BE2C (cell line): ENCODE results near the gene PDGFA.

Experiments used
- DNase-seq: peaks from one replicate; pipeline ENCODE4 v3.0.0-alpha.2; 2020
- H3K27me3 ChIP-seq: fragments of 250-450 bp; sonication (Bioruptor Pico); 2 replicates; pipeline ENCODE4 v1.5.1; 2020; ENCODE audit warnings: mild to moderate bottlenecking
- H3K36me3 ChIP-seq: fragments of 250-450 bp; sonication (Bioruptor Pico); 2 replicates; pipeline ENCODE4 v1.5.1; 2020; ENCODE audit warnings: mild to moderate bottlenecking
- H3K4me1 ChIP-seq: fragments of 250-450 bp; sonication (Bioruptor Pico); 2 replicates; pipeline ENCODE4 v1.5.1; 2020
- H3K4me3 ChIP-seq: 2 replicates; pipeline ENCODE4 v1.5.1; 2011; ENCODE audit warnings: low read depth, low read length
- H3K9me3 ChIP-seq: fragments of 250-450 bp; sonication (Bioruptor Pico); 2 replicates; pipeline ENCODE4 v1.5.1; 2020
- TF ChIP-seq, protein P1 (sequence below): IDR thresholded peaks from 2 replicates; pipeline ENCODE4 v1.5.1; 2012; ENCODE audit warnings: mild to moderate bottlenecking, low read depth, low read length

PDGFA gene

DNA sequence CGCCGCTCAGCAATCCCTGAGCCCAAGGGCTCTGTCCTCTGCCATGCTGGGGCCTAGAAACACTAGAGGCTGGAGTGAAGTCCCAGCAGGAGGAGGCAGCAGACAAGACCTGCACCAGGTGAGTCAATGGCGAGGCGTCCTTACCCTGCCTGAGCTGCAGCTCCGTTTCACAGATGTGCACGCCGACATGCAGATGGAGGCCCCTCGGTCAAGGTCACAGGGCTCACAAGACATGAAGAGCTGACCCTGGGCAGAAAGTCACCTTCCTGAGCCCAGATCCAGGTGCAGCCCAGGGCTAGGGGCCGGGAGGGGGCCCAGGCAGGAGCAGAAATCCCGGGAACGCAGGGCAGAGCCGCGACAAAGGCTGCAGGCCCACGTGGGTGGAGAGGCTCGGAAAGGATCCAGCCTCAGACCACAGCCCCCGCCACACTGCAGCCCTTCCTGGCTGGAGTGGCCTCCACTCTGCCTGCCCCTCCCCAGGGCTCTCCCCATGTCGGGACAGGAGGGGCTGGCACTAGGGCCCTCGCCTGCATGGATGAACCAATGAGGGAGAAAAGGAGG is 23.8 kb downstream of the PDGFA start:
- DNase-seq, result no peak
- H3K9me3 ChIP-seq, result peaks cover 6% of the 10 kb centered on the region; the same call in 1 of the 2 replicates
- H3K36me3 ChIP-seq, result no peaks in the 10 kb centered on the region
- no peaks in the 10 kb centered on the region for H3K27me3 ChIP-seq
- no peaks in the 10 kb centered on the region for H3K4me1 ChIP-seq
- no peak overlapping the region for H3K4me3 ChIP-seq
- TF ChIP-seq, protein P1, sequence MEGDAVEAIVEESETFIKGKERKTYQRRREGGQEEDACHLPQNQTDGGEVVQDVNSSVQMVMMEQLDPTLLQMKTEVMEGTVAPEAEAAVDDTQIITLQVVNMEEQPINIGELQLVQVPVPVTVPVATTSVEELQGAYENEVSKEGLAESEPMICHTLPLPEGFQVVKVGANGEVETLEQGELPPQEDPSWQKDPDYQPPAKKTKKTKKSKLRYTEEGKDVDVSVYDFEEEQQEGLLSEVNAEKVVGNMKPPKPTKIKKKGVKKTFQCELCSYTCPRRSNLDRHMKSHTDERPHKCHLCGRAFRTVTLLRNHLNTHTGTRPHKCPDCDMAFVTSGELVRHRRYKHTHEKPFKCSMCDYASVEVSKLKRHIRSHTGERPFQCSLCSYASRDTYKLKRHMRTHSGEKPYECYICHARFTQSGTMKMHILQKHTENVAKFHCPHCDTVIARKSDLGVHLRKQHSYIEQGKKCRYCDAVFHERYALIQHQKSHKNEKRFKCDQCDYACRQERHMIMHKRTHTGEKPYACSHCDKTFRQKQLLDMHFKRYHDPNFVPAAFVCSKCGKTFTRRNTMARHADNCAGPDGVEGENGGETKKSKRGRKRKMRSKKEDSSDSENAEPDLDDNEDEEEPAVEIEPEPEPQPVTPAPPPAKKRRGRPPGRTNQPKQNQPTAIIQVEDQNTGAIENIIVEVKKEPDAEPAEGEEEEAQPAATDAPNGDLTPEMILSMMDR, result no peak

DNA sequence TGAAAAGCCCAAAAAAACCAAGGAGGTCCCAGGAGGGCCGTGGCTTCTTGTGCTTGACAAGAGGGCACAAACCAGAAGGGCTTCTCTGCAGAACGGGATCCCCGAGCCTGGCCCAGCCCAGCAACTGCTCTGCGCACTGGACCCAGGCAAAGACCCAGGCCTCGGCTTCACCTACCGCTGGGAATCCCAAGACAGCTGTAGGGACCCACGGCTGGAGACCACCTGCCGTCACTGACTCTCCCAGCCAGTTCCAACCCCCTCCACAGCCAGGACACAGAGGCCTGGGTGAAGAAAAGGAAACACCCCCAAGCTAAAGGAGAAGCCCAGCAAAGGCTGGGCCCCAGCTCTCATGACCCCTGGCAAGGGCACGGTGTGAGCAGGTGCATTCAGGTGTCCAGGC is 24.3 kb downstream of the PDGFA start:
- peaks cover 6% of the 10 kb centered on the region; the same call in 1 of the 2 replicates for H3K9me3 ChIP-seq
- no peaks in the 10 kb centered on the region for H3K36me3 ChIP-seq
- no peak for DNase-seq
- no peak overlapping the region for H3K4me3 ChIP-seq
- no peaks in the 10 kb centered on the region for H3K27me3 ChIP-seq
- no peaks in the 10 kb centered on the region for H3K4me1 ChIP-seq
- TF ChIP-seq, protein P1, result no peak

DNA sequence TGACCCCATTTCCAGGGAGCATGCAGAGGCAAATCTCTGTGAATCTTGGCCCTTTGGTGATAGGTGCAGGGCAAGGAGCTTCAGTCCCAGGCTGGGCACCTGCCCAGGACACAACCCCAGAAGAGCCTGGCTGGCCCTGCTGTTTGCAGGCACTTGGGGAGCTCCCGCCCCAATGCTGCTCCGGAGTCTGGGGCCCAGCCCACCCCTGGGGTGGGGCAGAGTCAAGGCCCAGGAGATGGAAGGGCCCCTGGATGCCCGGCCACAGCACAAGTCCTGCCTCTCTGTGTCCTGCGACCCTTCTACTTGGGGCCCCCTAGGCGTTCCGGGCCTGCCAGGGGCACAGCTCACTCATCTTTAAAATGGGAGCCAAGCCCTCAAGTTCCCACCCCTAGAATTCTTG is 24.7 kb downstream of the PDGFA start:
- H3K4me3 ChIP-seq, result no peak overlapping the region
- no peaks in the 10 kb centered on the region for H3K27me3 ChIP-seq
- no peak for DNase-seq
- no peaks in the 10 kb centered on the region for H3K36me3 ChIP-seq
- peaks cover 6% of the 10 kb centered on the region; the same call in 1 of the 2 replicates for H3K9me3 ChIP-seq
- no peaks in the 10 kb centered on the region for H3K4me1 ChIP-seq
- TF ChIP-seq, protein P1, result no peak

DNA sequence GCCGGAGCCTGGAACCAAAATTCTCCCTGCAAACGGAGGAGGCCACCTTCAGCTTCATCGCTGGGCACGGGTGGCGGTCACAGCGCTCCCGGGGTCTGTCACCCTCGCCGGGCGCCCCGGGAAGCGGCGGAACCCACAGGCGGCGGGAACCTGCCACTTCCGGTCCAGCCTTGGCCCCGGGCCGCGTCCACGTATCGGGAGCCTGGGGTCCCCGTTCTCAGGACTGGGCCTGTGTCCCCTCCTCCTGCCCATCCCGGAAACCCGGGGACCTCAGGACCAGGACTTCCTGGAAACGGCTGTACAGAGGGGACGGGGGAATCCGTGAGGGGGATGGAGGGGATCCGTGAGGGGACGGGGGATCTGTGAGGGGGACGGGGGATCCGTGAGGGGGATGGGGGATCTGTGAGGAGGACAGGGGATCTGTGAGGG is 25.4 kb downstream of the PDGFA start:
- Histone ChIP-seq H3K36me3 (no peaks in the 10 kb centered on the region), H3K4me3 (no peak overlapping the region), H3K27me3 (no peaks in the 10 kb centered on the region), H3K9me3 (peaks cover 6% of the 10 kb centered on the region; the same call in 1 of the 2 replicates), H3K4me1 (no peaks in the 10 kb centered on the region)
- TF ChIP-seq, protein P1, result no peak
- no peak for DNase-seq

DNA sequence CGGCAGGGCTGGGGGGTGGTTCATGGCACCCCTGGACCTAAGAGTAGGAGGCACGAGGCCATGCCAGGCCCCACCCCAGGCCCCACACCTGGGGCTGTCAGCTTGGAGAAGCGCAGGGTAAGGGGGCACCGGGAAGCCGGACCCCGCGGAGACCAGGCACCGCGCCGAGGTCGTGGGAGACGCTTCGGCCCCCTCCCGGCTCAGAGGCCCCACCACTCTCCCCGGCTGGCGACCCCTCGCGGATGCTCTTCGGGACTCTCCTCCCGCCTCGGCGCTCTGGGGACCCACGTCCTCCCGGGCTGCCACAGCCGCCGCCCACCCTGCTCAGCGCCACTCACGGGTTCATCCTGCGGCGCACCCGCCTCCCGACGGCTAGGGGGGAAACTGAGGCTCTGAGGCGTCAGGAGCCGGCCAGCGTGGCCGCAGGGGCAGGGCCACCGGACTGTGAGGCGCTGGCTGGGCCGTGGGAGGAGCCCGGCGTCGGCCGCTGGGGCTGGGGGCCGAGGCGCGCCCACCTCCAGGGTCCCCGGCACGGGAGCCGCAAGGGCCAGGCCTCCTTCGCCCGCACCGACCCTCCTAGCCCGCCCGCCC is 25.9 kb downstream of the PDGFA start:
- no peaks in the 10 kb centered on the region for H3K4me1 ChIP-seq
- no peak for DNase-seq
- no peaks in the 10 kb centered on the region for H3K36me3 ChIP-seq
- H3K4me3 ChIP-seq, result no peak overlapping the region
- TF ChIP-seq, protein P1, result no peak
- H3K9me3 ChIP-seq, result peaks cover 6% of the 10 kb centered on the region; the same call in 1 of the 2 replicates
- H3K27me3 ChIP-seq, result no peaks in the 10 kb centered on the region

DNA sequence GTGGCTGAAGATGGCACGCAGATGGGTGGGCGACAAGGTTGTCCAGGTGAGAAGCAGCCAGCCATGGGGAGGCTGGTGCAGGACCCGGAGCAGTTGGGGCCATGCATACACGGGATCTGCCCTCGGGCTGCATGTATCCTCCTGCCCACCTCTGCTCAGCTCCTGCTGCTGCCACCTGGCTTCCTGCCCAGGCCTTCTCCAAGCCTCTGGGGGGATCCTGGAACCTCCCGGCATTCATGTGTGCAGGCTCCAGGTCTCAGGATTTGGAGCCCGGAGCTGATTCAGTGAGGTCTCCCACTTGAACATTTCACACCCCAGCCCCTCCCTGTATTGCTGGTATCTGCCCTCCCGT is 27.0 kb downstream of the PDGFA start:
- TF ChIP-seq, protein P1, result no peak
- Histone ChIP-seq H3K4me1 (no peaks in the 10 kb centered on the region), H3K4me3 (no peak overlapping the region), H3K9me3 (peaks cover 6% of the 10 kb centered on the region; the same call in 1 of the 2 replicates), H3K36me3 (no peaks in the 10 kb centered on the region), H3K27me3 (no peaks in the 10 kb centered on the region)
- no peak for DNase-seq
